HepG2 (cell line): ENCODE results near the gene BCKDHA. TPM values are rescaled to one million over a fixed set of nuclear protein-coding genes. Genes with fewer than 3 reads are reported as not detected.
A peak's percentile ranks its signal among the peaks of the same experiment; 100 is the strongest.

Experiments
- ATAC-seq: fragments of 200-7000 bp; cut with Tn5 transposase; 3 replicates; pipeline ENCODE4 v1.9.1; 2020; ENCODE audit warnings: mild to moderate bottlenecking, moderate library complexity
- BruUV-seq: library from RNA; stranded (reverse); fragments of 400-500 nt; replicated peaks from 2 replicates; lab custom pipeline; 2021; lab: Mats Ljungman, UMichigan
- CTCF ChIA-PET: fragments of 300-600 bp; formaldehyde crosslinking; extraction: SDS; loops from one replicate; lab custom pipeline; 2021; ENCODE audit warnings: low total read pairs, inconsistent platforms, low intra/inter-chr PET ratio; lab: Yijun Ruan, JAX
- POLR2A ChIA-PET: fragments of 350-600 bp; sonication (Branson Sonifier 250); formaldehyde crosslinking; loops from one replicate; lab custom pipeline; 2020; ENCODE audit warnings: antibody characterized with exemption, inconsistent platforms; lab: Yijun Ruan, JAX
- DNase-seq: peaks from one replicate; pipeline ENCODE4 v3.0.0-alpha.2; 2015; ENCODE audit warnings: low spot score
- FAIRE-seq: peaks from 3 replicates; lab custom pipeline; 2011; peaks lifted over from hg19 to GRCh38; lab: Jason Lieb, UNC
- H2AFZ ChIP-seq: one replicate; pipeline ENCODE4 v1.6.1; 2011; ENCODE audit warnings: low read length, inconsistent platforms
- H3K27ac ChIP-seq: fragments of 300-600 bp; 3 replicates; pipeline ENCODE4 v1.8.0; 2011; ENCODE audit warnings: mixed run types, mild to moderate bottlenecking, mixed read lengths, low read length, inconsistent platforms; ENCODE audit not compliant: insufficient read depth; ENCODE audit errors: extremely low read length
- H3K27me3 ChIP-seq, 2 experiments: fragments of 200-600 bp in 1 of 2; 2 replicates in 1 of 2; 3 replicates in 1 of 2; pipeline versions ENCODE4 v1.6.0 to v1.8.0; 2011; ENCODE audit warnings: low read length in 2 of 2, mild to moderate bottlenecking in 2 of 2, moderate library complexity in 2 of 2, inconsistent platforms in 1 of 2; ENCODE audit not compliant: insufficient read depth in 2 of 2, control insufficient read depth in 1 of 2
- H3K36me3 ChIP-seq, 2 experiments: fragments of 200-600 bp in 1 of 2; replicated peaks in 1 of 2; 2 replicates in 1 of 2; 3 replicates in 1 of 2; pipeline versions ENCODE4 v1.5.1 to v1.8.0; 2011; ENCODE audit warnings: low read length in 2 of 2, inconsistent platforms in 1 of 2; ENCODE audit not compliant: insufficient read depth in 2 of 2, control insufficient read depth in 1 of 2
- H3K4me1 ChIP-seq: 2 replicates; pipeline ENCODE4 v1.5.1; 2012; ENCODE audit warnings: low read length, inconsistent platforms; ENCODE audit not compliant: insufficient read depth
- H3K4me2 ChIP-seq: 2 replicates; pipeline ENCODE4 v1.6.0; 2011; ENCODE audit warnings: low read depth, low read length, inconsistent platforms
- H3K4me3 ChIP-seq, 3 experiments: fragments of 200-600 bp in 1 of 3; sonication (generic), shearing (Covaris generic) in 1 of 3; replicated peaks in 1 of 3; 2 replicates each; pipeline ENCODE4 v1.5.1; 2011 to 2016; ENCODE audit warnings: low read length in 3 of 3, inconsistent platforms in 2 of 3, low read depth in 2 of 3, mild to moderate bottlenecking in 2 of 3, control low read depth in 1 of 3, mixed read lengths in 1 of 3; ENCODE audit not compliant: insufficient read depth in 1 of 3
- H3K79me2 ChIP-seq: one replicate; pipeline ENCODE4 v1.6.1; 2011; ENCODE audit warnings: low read length, inconsistent platforms; ENCODE audit not compliant: insufficient read depth
- H3K9ac ChIP-seq: 2 replicates; pipeline ENCODE4 v1.6.0; 2011; ENCODE audit warnings: mild to moderate bottlenecking, low read depth, low read length, inconsistent platforms; ENCODE audit not compliant: insufficient read depth
- H3K9me3 ChIP-seq: 2 replicates; pipeline ENCODE4 v1.5.1; 2012; ENCODE audit warnings: mild to moderate bottlenecking, low read length
- H4K20me1 ChIP-seq: 2 replicates; pipeline ENCODE4 v1.6.0; 2011; ENCODE audit warnings: inconsistent platforms, mild to moderate bottlenecking, low read length, moderate library complexity; ENCODE audit not compliant: insufficient read depth
- BCL6 ChIP-seq: IDR thresholded peaks from 2 replicates; pipeline ENCODE4 v1.6.1; 2016; ENCODE audit warnings: missing genetic modification reagents, missing compliant biosample characterization
- CHD2 ChIP-seq: IDR thresholded peaks from 2 replicates; pipeline ENCODE4 v1.6.1; 2011; ENCODE audit warnings: low read depth, low read length, improper control_type of control experiment
- DBP ChIP-seq: sonication (generic); formaldehyde crosslinking; IDR thresholded peaks from 2 replicates; pipeline ENCODE4 v1.4.0; 2020; ENCODE audit warnings: missing genetic modification reagents; ENCODE audit errors: not compliant biosample characterization
- HHEX ChIP-seq: IDR thresholded peaks from 2 replicates; pipeline ENCODE4 v1.6.1; 2016; ENCODE audit warnings: control low read depth
- NCOR1 ChIP-seq: fragments of 200-600 bp; sonication (generic); IDR thresholded peaks from 2 replicates; pipeline ENCODE4 v1.7.0; 2017; ENCODE audit warnings: antibody characterized with exemption, low read length, borderline replicate concordance
- NR3C1 ChIP-seq: sonication (generic); formaldehyde crosslinking; IDR thresholded peaks from 2 replicates; pipeline ENCODE4 v1.4.0; 2020; ENCODE audit warnings: missing genetic modification reagents
- PAXIP1 ChIP-seq: sonication (generic); formaldehyde crosslinking; conservative IDR thresholded peaks from 2 replicates; pipeline ENCODE4 v1.4.0; 2020; ENCODE audit warnings: mild to moderate bottlenecking, missing genetic modification reagents, moderate library complexity
- SMAD3 ChIP-seq: sonication (generic); formaldehyde crosslinking; IDR thresholded peaks from 2 replicates; pipeline ENCODE4 v1.4.0; 2020; ENCODE audit warnings: missing genetic modification reagents
- WIZ ChIP-seq: sonication (generic); formaldehyde crosslinking; IDR thresholded peaks from 2 replicates; pipeline ENCODE4 v1.5.1; 2020; ENCODE audit warnings: mild to moderate bottlenecking, missing genetic modification reagents
- ZBTB33 ChIP-seq: sonication (generic); formaldehyde crosslinking; IDR thresholded peaks from 2 replicates; pipeline ENCODE4 v1.4.0; 2020; ENCODE audit warnings: missing genetic modification reagents
- ZBTB37 ChIP-seq: sonication (generic); formaldehyde crosslinking; IDR thresholded peaks from 2 replicates; pipeline ENCODE4 v1.4.0; 2020; ENCODE audit warnings: mild to moderate bottlenecking, missing genetic modification reagents
- ZNF382 ChIP-seq: sonication (generic); formaldehyde crosslinking; IDR thresholded peaks from 2 replicates; pipeline ENCODE4 v1.5.0; 2020; ENCODE audit warnings: missing genetic modification reagents, mild to moderate bottlenecking, borderline replicate concordance
- WGBS: methylation state at CpG from one replicate; pipeline ENCODE4 v1.1.6; 2017; ENCODE audit warnings: low lambda C conversion rate; 5-methylcytosine and 5-hydroxymethylcytosine counted together
- in situ Hi-C: cut with HindIII; loops from 2 replicates; pipeline ENCODE4 v1.10.0; 2017; ENCODE audit warnings: low pct_unique_long_range_greater_than_20kb; ENCODE audit not compliant: extremely low pct_ligation_motif_present
- intact Hi-C: fragments of 100-400 bp; cut with micrococcal nuclease; formaldehyde crosslinking; loops from one replicate; pipeline ENCODE4 v1.10.0; 2022; ENCODE audit not compliant: unreplicated experiment
- polyA plus RNA-seq, 8 experiments: library from polyadenylated mRNA; depleted of rRNA in 3 of 8; stranded (reverse) in 7 of 8; unstranded in 1 of 8; fragments of >200 nt; fragmentation: Illumina TruSeq in 4 of 8; extraction: Trizol in 4 of 8; gene quantifications; 2 replicates each; pipeline versions ENCODE4 v1.2.1 to v1.2.3, GENCODE V29; 2011 to 2016; ENCODE audit warnings: low read depth in 4 of 8, missing spikeins in 1 of 8, mixed read lengths in 1 of 8; ENCODE audit not compliant: insufficient read depth in 1 of 8
- total RNA-seq, 5 experiments: library from RNA; depleted of rRNA; stranded (reverse); fragments of >200 nt; fragmentation: Illumina TruSeq; extraction: Trizol; gene quantifications; 2 replicates each; pipeline ENCODE4 v1.2.3, GENCODE V29; 2016; ENCODE audit warnings: low read depth in 1 of 5

BCKDHA gene
- total and polyA plus RNA-seq, 2 of the 13 experiments (the other 11 are each of a cell fraction or from before 2014, with no cell fraction given), result 11.8 to 31.5 TPM

- Histone ChIP-seq H3K9ac (no peak overlapping the region), H3K9me3 (no peaks in the 10 kb centered on the region), H3K4me1 (peaks cover 30% of the 10 kb centered on the region), H3K4me2 (no peak overlapping the region), H3K27ac (no peak overlapping the region), H3K27me3 (no peaks in the 10 kb centered on the region), H2AFZ (no peak overlapping the region), H4K20me1 (no peaks in the 10 kb centered on the region), H3K79me2 (no peaks in the 10 kb centered on the region), H3K36me3 (peaks cover 7 to 15% of the 10 kb centered on the region in 2 experiments; a peak in 4 of 5 replicates), H3K4me3 (no peak overlapping the region)
- 57% methylated on average over 5 of the region's 11 CpGs for WGBS
- ATAC-seq (no peak), FAIRE-seq (no peak), DNase-seq (no peak)
- ChIA-PET CTCF (no interaction called here), POLR2A (interaction anchor here (0.8 kb wide), 1 partner anchor 15 kb away, joined by 5 read pairs; the partner anchor contains the start of gene B3GNT8)
- BruUV-seq, result no TSS peak
- in situ Hi-C loops, result no loop called here
- intact Hi-C loops, result no loop called here
- TF ChIP-seq SMAD3 (CRISPR knock-in tag) (no peak), NR3C1 (no peak), BCL6 (no peak), ZNF382 (no peak), ZBTB33 (CRISPR knock-in tag) (0 out of 2 replicates have a peak, but pooled peaks have one; percentile 17)
Observed at GRCh38 chr19:41411968-41412265, 14.3 kb downstream of the BCKDHA start.

GRCh38 chr19:41412953-41413352, 15.3 kb downstream of the BCKDHA start:
- in situ Hi-C loops, result no loop called here
- Histone ChIP-seq H2AFZ (no peak overlapping the region), H3K4me1 (peaks cover 30% of the 10 kb centered on the region), H3K9ac (no peak overlapping the region), H3K27me3 (no peaks in the 10 kb centered on the region), H3K4me3 (no peak overlapping the region), H4K20me1 (no peaks in the 10 kb centered on the region), H3K9me3 (no peaks in the 10 kb centered on the region), H3K27ac (no peak overlapping the region), H3K36me3 (peaks cover 7 to 15% of the 10 kb centered on the region in 2 experiments; a peak in 4 of 5 replicates), H3K79me2 (no peaks in the 10 kb centered on the region), H3K4me2 (no peak overlapping the region)
- ATAC-seq (no peak), FAIRE-seq (no peak), DNase-seq (no peak)
- WGBS, result 80% methylated on average over 3 of the region's 5 CpGs
- no TSS peak for BruUV-seq
- intact Hi-C loops, result no loop called here
- ChIA-PET CTCF (no interaction called here), POLR2A (interaction anchor here (0.8 kb wide), 1 partner anchor 14 kb away, joined by 5 read pairs; the partner anchor contains the start of gene B3GNT8)
- TF ChIP-seq CHD2 (no peak), HHEX (CRISPR knock-in tag) (no peak), ZBTB37 (CRISPR knock-in tag) (no peak), WIZ (no peak), NCOR1 (no peak), PAXIP1 (CRISPR knock-in tag) (no peak), DBP (CRISPR knock-in tag) (no peak)
